Upper lobe of left lung (tissue), 4 donors: ENCODE data around the gene HPS1.

ENCODE experiments used
- CTCF ChIP-seq, 6 experiments: fragments of 450-650 bp in 4 of 6; fragments of 200-600 bp in 2 of 6; sonication (generic) in 2 of 6; IDR thresholded peaks; one replicate each; pipeline ENCODE4 v1.5.1; 2016 to 2019; ENCODE audit warnings: antibody characterized with exemption in 6 of 6
- POLR2AphosphoS5 ChIP-seq, 2 donors: sonication (generic); formaldehyde crosslinking; IDR thresholded peaks; one replicate each; pipeline ENCODE4 v1.5.1; 2017; ENCODE audit warnings: antibody characterized with exemption in 2 of 2

- no peak for TF ChIP-seq CTCF (IDR thresholded peaks at IDR 0.05)
- no peak for TF ChIP-seq POLR2AphosphoS5 (IDR thresholded peaks at IDR 0.05)
These were observed 66.0 kb downstream of the HPS1 start for GRCh38 chr10:98380493-98381339.
